ENCODE measurements around the gene MYO1F. TPM values are rescaled to one million over a fixed set of nuclear protein-coding genes. Genes with fewer than 3 reads are reported as not detected.
A peak's percentile ranks its signal among the peaks of the same experiment; 100 is the strongest.

Gene MYO1F
- total RNA-seq, 4 donors from 2014 or later, result 6.6 to 70.7 (median 10.9) TPM

DNA sequence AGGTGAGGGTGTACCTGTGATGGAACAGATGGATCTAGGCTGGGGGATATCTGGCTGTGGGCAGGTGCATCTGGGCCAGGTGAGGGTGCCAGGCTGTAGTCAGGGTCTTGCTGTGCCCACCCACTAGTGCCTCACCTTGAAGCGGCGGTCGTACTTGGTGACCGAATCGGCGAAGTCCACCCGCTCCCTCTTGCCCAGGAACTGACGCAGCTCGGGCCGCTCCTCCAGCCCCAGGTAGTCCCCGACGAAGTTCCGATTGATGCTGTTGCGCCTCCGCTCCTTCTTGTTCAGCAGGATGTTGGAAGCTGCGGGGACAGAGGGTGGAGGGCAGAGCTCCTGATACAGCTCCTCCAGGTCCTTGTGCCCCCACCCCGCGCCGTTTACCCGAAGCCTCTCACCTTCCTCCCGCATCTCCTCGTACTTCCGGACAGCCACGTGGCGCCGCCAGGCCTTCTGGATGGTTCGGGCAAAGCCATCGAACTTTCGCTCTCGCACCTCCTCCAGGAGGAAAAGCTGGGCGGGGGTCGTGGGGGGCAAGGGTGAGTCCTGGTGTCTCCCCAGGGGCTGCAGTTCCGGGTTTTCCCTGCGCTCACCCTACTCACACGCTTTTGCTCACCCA lies 47.1 kb downstream of the MYO1F start:
- Histone ChIP-seq H3K4me1 (peaks cover 0 to 15% (median 3%) of the 10 kb centered on the region in 4 donors), H3K27me3 (no peaks in the 10 kb centered on the region), H3K9me3 (no peaks in the 10 kb centered on the region), H3K36me3 (no peaks in the 10 kb centered on the region), H3K4me3 (no peak overlapping the region), H3K27ac (no peak overlapping the region)
- WGBS, 2 donors (ENCODE audit: low coverage in 1 of 2), result 95% methylated on average over 35 of the region's 35 CpGs; no CpG with 5 or more reads in 1 of the 2 donors
- in situ Hi-C loops (cut with MboI; ENCODE audit: low pct_ligation_motif_present in 1 of 4, low pct_unique_long_range_greater_than_20kb in 1 of 4, low sequenced_read_pairs in 3 of 4) (no loop called here), intact Hi-C loops (cut with DNase I; ENCODE audit: low total_unique reads) (no loop called here)
- no peak for DNase-seq
- TF ChIP-seq EP300 (IDR thresholded peaks at IDR 0.05; ENCODE audit: low read depth), result no peak
- no peak for TF ChIP-seq POLR2A (IDR thresholded peaks at IDR 0.05)
- TF ChIP-seq POLR2AphosphoS5 (IDR thresholded peaks at IDR 0.05), result no peak
- TF ChIP-seq, protein P1, sequence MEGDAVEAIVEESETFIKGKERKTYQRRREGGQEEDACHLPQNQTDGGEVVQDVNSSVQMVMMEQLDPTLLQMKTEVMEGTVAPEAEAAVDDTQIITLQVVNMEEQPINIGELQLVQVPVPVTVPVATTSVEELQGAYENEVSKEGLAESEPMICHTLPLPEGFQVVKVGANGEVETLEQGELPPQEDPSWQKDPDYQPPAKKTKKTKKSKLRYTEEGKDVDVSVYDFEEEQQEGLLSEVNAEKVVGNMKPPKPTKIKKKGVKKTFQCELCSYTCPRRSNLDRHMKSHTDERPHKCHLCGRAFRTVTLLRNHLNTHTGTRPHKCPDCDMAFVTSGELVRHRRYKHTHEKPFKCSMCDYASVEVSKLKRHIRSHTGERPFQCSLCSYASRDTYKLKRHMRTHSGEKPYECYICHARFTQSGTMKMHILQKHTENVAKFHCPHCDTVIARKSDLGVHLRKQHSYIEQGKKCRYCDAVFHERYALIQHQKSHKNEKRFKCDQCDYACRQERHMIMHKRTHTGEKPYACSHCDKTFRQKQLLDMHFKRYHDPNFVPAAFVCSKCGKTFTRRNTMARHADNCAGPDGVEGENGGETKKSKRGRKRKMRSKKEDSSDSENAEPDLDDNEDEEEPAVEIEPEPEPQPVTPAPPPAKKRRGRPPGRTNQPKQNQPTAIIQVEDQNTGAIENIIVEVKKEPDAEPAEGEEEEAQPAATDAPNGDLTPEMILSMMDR (IDR thresholded peaks at IDR 0.05), result no peak

DNA sequence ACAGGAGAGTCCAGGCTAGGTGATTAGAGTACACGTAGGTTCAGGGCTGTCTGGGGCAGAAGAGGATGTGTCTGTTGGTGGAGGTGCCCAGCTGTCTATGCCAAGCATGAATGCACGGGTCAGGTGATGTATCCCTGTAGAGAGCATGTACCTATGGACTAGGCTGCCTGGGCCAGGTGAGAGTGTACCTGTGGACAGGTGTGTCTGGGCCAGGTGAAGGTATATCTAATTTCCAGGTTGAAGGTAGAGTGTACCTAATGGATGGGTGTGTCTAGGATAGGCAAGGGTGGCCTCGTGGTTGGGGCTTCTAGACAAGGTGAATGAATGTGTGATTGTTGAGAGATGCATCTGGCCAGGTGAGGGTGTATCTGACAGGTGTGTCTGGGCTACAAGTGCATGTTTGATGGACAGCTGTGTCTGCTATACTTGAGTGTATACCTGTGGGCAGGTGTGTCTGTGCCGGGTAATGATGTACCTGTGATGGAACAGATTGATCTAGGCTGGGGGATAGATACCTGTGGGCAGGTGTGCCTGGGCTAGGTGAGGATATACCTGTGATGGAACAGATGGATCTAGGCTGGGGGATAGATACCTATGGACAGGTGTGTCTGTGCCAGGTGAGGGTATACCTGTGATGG lies 47.8 kb downstream of the MYO1F start:
- DNase-seq, result no peak
- TF ChIP-seq, protein P1 (IDR thresholded peaks at IDR 0.05), result no peak
- no peak for TF ChIP-seq POLR2AphosphoS5 (IDR thresholded peaks at IDR 0.05)
- no peak for TF ChIP-seq EP300 (IDR thresholded peaks at IDR 0.05; ENCODE audit: low read depth)
- TF ChIP-seq POLR2A (IDR thresholded peaks at IDR 0.05), result no peak
- Histone ChIP-seq H3K27ac (no peak overlapping the region), H3K4me3 (no peak overlapping the region), H3K9me3 (no peaks in the 10 kb centered on the region), H3K27me3 (no peaks in the 10 kb centered on the region), H3K4me1 (peaks cover 0 to 15% (median 5%) of the 10 kb centered on the region in 4 donors), H3K36me3 (no peaks in the 10 kb centered on the region)
- 71 to 100% methylated on average over 1 to 4 of the region's 4 CpGs for WGBS, 2 donors (ENCODE audit: low coverage in 1 of 2)
- in situ Hi-C loops (cut with MboI; ENCODE audit: low pct_ligation_motif_present in 1 of 4, low pct_unique_long_range_greater_than_20kb in 1 of 4, low sequenced_read_pairs in 3 of 4) (no loop called here), intact Hi-C loops (cut with DNase I; ENCODE audit: low total_unique reads) (no loop called here)

DNA sequence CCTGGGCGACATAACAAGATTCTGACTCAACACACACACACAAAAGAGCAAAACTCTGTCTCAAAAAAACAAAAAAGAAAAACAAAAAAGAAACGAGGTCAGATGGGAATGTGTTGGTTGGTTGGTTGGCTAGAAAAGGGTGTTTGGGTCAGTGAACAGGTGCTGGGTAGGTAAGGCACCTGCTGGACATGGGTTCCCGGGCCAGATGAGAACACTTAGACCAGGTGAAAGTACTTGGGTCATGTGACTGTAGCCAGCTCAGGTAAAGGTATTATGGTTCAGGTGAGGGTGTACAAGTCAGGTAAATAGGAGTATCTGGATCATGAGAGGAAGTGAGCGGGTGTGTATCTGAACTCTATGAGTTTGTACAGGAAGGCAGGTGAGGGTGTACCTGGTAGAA lies 48.7 kb downstream of the MYO1F start:
- H3K36me3 ChIP-seq, result no peaks in the 10 kb centered on the region
- 39 to 49% methylated on average over 2 to 4 of the region's 4 CpGs for WGBS, 2 donors (ENCODE audit: low coverage in 1 of 2)
- no peak for DNase-seq
- in situ Hi-C loops (cut with MboI; ENCODE audit: low pct_ligation_motif_present in 1 of 4, low pct_unique_long_range_greater_than_20kb in 1 of 4, low sequenced_read_pairs in 3 of 4) (no loop called here), intact Hi-C loops (cut with DNase I; ENCODE audit: low total_unique reads) (no loop called here)
- H3K4me3 ChIP-seq, result no peak overlapping the region
- H3K27ac ChIP-seq, result no peak overlapping the region
- no peaks in the 10 kb centered on the region for H3K9me3 ChIP-seq
- H3K27me3 ChIP-seq, result no peaks in the 10 kb centered on the region
- peaks cover 0 to 15% (median 5%) of the 10 kb centered on the region in 4 donors for H3K4me1 ChIP-seq
- TF ChIP-seq POLR2AphosphoS5 (IDR thresholded peaks at IDR 0.05) (no peak), POLR2A (IDR thresholded peaks at IDR 0.05) (no peak), EP300 (IDR thresholded peaks at IDR 0.05; ENCODE audit: low read depth) (no peak)
- TF ChIP-seq, protein P1 (IDR thresholded peaks at IDR 0.05), result no peak

DNA sequence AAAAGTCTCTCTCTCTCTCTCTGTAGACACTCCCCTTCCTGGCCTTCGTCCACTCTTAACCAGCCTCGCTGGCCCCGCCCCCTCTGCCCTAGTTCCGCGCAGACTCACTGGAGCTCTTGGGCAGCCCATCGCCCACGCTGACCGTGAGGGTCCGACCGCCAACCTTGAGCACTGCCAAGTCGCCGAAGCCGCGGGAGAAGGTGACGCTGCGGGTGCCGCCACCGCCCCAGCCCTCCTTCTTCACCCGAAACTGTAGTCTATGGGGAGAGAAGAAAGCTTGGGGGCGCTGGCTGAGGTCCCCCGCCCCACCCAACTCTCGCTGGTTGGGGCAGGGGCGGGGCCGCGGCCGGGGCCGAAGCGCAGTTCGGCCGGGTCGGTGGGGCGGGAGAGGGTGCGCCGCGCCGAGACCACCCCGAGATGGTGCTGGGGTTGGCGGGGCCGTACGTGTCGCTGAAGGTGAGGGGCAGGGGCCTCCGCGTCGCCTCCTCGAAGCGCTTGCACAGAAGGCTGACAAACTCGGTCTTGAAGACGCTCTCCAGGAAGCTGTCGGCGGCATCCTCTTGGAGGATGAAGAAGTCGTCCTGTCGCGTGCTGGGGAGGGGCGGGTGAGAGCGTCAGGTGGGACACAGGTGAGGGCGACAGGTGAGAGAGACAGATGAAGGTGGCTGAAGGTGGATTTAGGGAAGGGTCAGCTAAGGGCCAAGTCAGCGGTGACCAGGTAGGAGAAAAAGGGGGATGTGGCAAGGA lies 50.7 kb downstream of the MYO1F start:
- peak overlapping the region; percentile 94 to 97 (median 96) for H3K27ac ChIP-seq
- H3K36me3 ChIP-seq, result no peaks in the 10 kb centered on the region
- peak overlapping the region; percentile 72 to 93 (median 82) for H3K4me3 ChIP-seq
- peak; percentile 92 for DNase-seq
- peak; percentile 13 to 70 (median 33) for TF ChIP-seq POLR2AphosphoS5 (IDR thresholded peaks at IDR 0.05)
- TF ChIP-seq, protein P1 (IDR thresholded peaks at IDR 0.05), result no peak
- TF ChIP-seq POLR2A (IDR thresholded peaks at IDR 0.05), result peak; percentile 50
- H3K4me1 ChIP-seq, result peaks cover 0 to 6% (median 5%) of the 10 kb centered on the region in 4 donors
- H3K27me3 ChIP-seq, result no peaks in the 10 kb centered on the region
- in situ Hi-C loops (cut with MboI; ENCODE audit: low pct_ligation_motif_present in 1 of 4, low pct_unique_long_range_greater_than_20kb in 1 of 4, low sequenced_read_pairs in 3 of 4), result no loop called here
- H3K9me3 ChIP-seq, result no peaks in the 10 kb centered on the region
- intact Hi-C loops (cut with DNase I; ENCODE audit: low total_unique reads), result no loop called here
- WGBS, 2 donors (ENCODE audit: low coverage in 1 of 2), result 25 to 30% methylated on average over 4 to 41 of the region's 57 CpGs

Data from transverse colon (tissue), 4 donors.